CD4-positive, alpha-beta T cell (primary cell): Measurements from ENCODE around the gene SP9. TPM values are rescaled to one million over a fixed set of nuclear protein-coding genes. Genes with fewer than 3 reads are reported as not detected.
A peak's percentile ranks its signal among the peaks of the same experiment; 100 is the strongest.

Source experiments
- ATAC-seq: fragments of 200-7000 bp; cut with Tn5 transposase; one replicate; pipeline ENCODE4 v1.10.0; 2022; ENCODE audit warnings: mild to moderate bottlenecking; ENCODE audit not compliant: poor library complexity
- CTCF ChIA-PET: fragments of 350-600 bp; sonication (Branson Sonifier 250); formaldehyde crosslinking; loops from one replicate; lab custom pipeline; 2021; ENCODE audit warnings: antibody characterized with exemption, inconsistent platforms; lab: Charles Lee
- POLR2A ChIA-PET: fragments of 350-600 bp; sonication (Branson Sonifier 250); formaldehyde crosslinking; loops from one replicate; lab custom pipeline; 2021; ENCODE audit warnings: antibody characterized with exemption, inconsistent platforms; lab: Charles Lee
- DNase-seq, 14 experiments: peaks; one replicate each; pipeline ENCODE4 v3.0.0-alpha.2; 2013 to 2020; ENCODE audit warnings: mixed read lengths in 2 of 14
- H3K27ac ChIP-seq, 2 donors: one replicate each; pipeline versions ENCODE4 v1.5.1 to v1.7.0; 2013; ENCODE audit warnings: low read length in 2 of 2, low read depth in 1 of 2, mild to moderate bottlenecking in 1 of 2
- H3K27me3 ChIP-seq, 2 experiments: 1 replicate in 1 of 2; 2 replicates in 1 of 2; pipeline versions ENCODE4 v1.6.1 to v1.7.0; 2013; ENCODE audit warnings: low read length in 2 of 2, control low read depth in 1 of 2, mild to moderate bottlenecking in 1 of 2, moderate library complexity in 1 of 2; ENCODE audit not compliant: insufficient read depth in 2 of 2, control insufficient read depth in 1 of 2
- H3K36me3 ChIP-seq: one replicate; pipeline ENCODE4 v1.6.1; 2013; ENCODE audit warnings: low read length, control low read depth; ENCODE audit not compliant: insufficient read depth
- H3K4me1 ChIP-seq: one replicate; pipeline ENCODE4 v1.6.1; 2013; ENCODE audit warnings: low read length, control low read depth; ENCODE audit not compliant: insufficient read depth
- H3K4me3 ChIP-seq: one replicate; pipeline ENCODE4 v1.5.1; 2013; ENCODE audit warnings: mild to moderate bottlenecking, low read length, moderate library complexity
- H3K9me3 ChIP-seq, 2 experiments: 1 replicate in 1 of 2; 2 replicates in 1 of 2; pipeline versions ENCODE4 v1.6.1 to v1.7.0; 2013; ENCODE audit warnings: low read length in 2 of 2, mild to moderate bottlenecking in 2 of 2, control low read depth in 1 of 2, moderate library complexity in 1 of 2; ENCODE audit not compliant: control insufficient read depth in 1 of 2, insufficient read depth in 1 of 2
- H3K27ac Mint-ChIP-seq: one replicate; pipeline ENCODE4 v1.8.0; 2020; ENCODE audit warnings: mixed read lengths
- H3K27me3 Mint-ChIP-seq: one replicate; pipeline ENCODE4 v1.8.0; 2021; ENCODE audit warnings: mixed read lengths
- H3K36me3 Mint-ChIP-seq: one replicate; pipeline ENCODE4 v1.8.0; 2021; ENCODE audit warnings: low read depth, mixed read lengths
- H3K4me1 Mint-ChIP-seq: one replicate; pipeline ENCODE4 v1.8.0; 2021; ENCODE audit warnings: low read depth, mixed read lengths
- H3K4me3 Mint-ChIP-seq: one replicate; pipeline ENCODE4 v1.8.0; 2020; ENCODE audit warnings: mild to moderate bottlenecking, mixed read lengths
- H3K9me3 Mint-ChIP-seq: one replicate; pipeline ENCODE4 v1.8.0; 2020; ENCODE audit warnings: mixed read lengths
- CTCF ChIP-seq: fragments of 200-600 bp; IDR thresholded peaks from one replicate; pipeline ENCODE4 v1.8.0; 2022; ENCODE audit warnings: antibody characterized with exemption, mild to moderate bottlenecking
- intact Hi-C, 2 experiments: fragments of 100-400 bp; cut with DNase I in 1 of 2; cut with micrococcal nuclease in 1 of 2; formaldehyde crosslinking; loops; one replicate each; pipeline versions ENCODE4 v1.15.1 to v1.9.0; 2023 to 2025; cut with DNase I, micrococcal nuclease
- total RNA-seq, 174 experiments: library from RNA in 2 of 174; stranded (reverse) in 2 of 174; gene quantifications; one replicate each; pipeline ENCODE4 v1.2.3 and lab custom pipeline; 2021 to 2026

Gene SP9
- total RNA-seq, 2 experiments from 2014 or later, result not detected

DNA sequence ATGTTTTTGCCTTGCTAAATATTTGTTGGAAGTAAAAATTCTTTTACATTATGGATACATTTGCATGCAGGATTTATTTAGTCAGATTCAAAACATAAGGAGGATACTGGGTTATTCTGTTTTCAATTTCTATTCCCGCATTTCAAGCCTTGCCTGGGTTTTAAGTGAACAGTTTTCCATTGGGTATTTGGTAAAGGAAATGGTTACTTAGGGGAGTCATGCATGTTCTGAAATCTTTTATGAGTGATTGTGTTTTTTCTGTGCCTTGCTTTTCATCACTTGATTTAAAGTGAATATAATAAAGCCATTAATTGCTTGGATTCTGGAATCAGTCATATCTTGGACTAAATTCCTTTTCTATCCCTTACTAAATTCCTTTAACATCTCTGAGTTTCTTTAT lies 12.0 kb upstream of the SP9 start:
- peaks cover 20% of the 10 kb centered on the region for H3K4me1 ChIP-seq
- peaks cover 18% of the 10 kb centered on the region for H3K4me1 Mint-ChIP-seq
- H3K36me3 Mint-ChIP-seq, result no peaks in the 10 kb centered on the region
- intact Hi-C loops, result no loop called here
- peaks cover 53 to 56% of the 10 kb centered on the region in 2 experiments for H3K27me3 ChIP-seq
- ChIA-PET CTCF (no interaction called here), POLR2A (no interaction called here)
- peaks cover 0 to 16% of the 10 kb centered on the region in 2 experiments for H3K9me3 ChIP-seq
- H3K27ac ChIP-seq, result no peak overlapping the region
- H3K9me3 Mint-ChIP-seq, result no peaks in the 10 kb centered on the region
- H3K27me3 Mint-ChIP-seq, result peaks cover 92% of the 10 kb centered on the region
- H3K4me3 Mint-ChIP-seq, result no peak overlapping the region
- TF ChIP-seq CTCF, result no peak
- no peak overlapping the region for H3K27ac Mint-ChIP-seq
- H3K36me3 ChIP-seq, result no peaks in the 10 kb centered on the region
- DNase-seq (no peak), ATAC-seq (no peak)
- H3K4me3 ChIP-seq, result no peak overlapping the region

DNA sequence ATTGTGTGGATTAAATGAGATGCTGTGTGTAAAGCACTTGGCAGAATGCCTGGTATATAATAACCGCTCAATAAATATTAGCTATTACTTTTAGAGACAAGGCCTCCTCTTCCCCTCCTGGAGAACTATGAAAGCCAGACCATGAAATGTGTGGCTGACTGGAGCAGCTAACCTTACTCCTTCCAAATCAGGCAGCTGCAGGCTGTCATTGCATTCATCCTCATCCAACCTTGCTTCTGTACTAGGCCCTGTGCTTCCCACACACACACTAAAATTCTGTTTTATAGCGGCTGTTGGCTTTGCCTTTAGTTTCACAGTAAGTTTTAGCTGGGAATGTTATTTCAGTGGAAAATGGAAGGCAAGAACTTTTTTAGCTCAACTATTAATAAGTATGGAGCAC lies 10.2 kb upstream of the SP9 start:
- ATAC-seq (no peak), DNase-seq (no peak)
- TF ChIP-seq CTCF, result no peak
- H3K9me3 Mint-ChIP-seq, result no peaks in the 10 kb centered on the region
- Histone ChIP-seq H3K4me3 (no peak overlapping the region), H3K27ac (no peak overlapping the region), H3K36me3 (no peaks in the 10 kb centered on the region), H3K27me3 (peaks cover 62 to 69% of the 10 kb centered on the region in 2 experiments), H3K9me3 (peaks cover 0 to 25% of the 10 kb centered on the region in 2 experiments), H3K4me1 (peaks cover 31% of the 10 kb centered on the region)
- H3K27me3 Mint-ChIP-seq, result peaks cover 95% of the 10 kb centered on the region
- H3K36me3 Mint-ChIP-seq, result no peaks in the 10 kb centered on the region
- ChIA-PET CTCF (interaction anchor here (0.7 to 1.1 kb wide), 3 partner anchors 12 to 75 kb away, joined by 3 read pairs; no protein-coding TSS in a partner anchor), POLR2A (no interaction called here)
- intact Hi-C loops, result no loop called here
- H3K4me3 Mint-ChIP-seq, result no peak overlapping the region
- H3K27ac Mint-ChIP-seq, result no peak overlapping the region
- H3K4me1 Mint-ChIP-seq, result peaks cover 34% of the 10 kb centered on the region

DNA sequence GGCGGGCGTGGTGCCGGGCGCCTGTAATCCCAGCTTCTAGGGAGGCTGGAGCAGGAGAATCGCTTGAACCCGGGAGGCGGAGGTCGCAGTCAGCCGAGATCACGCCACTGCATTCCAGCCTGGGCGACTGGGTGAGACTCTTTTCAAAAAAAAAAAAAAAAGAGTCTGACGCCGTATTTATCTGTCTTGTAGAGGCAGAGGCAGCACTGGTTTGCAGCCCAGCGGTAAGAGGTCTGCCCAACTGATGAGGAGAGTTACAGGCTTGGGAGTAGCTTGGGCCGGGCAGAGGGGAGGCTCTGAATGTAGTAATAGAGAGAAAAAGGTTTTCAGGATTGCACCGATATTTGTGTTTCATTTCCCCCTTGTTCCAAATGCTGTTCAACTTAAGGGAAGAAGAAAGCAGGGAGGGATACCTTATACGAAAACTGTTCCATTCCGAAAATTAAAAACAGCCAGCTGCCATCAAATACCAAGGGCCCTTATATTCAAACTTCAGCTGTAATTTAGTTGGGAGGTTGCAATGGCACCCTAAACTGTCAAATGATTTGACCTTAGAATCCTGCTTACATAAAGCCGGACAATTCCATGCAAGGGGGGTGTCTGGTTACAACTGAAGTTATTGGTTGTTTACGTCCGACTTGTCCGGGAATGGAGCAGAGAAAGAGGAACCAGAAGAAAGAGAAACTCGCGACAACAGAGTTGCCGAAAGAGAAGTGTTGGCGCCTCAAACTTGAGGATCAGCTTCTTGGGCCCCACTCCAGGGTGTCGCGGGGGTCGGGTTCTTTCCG lies 9.2 kb upstream of the SP9 start:
- intact Hi-C loops, result loop anchor here in 1 of 2 experiments (5.0 kb wide), 1 partner anchor 78 kb away; the partner anchor contains the start of gene OLA1
- H3K27me3 ChIP-seq, result peaks cover 72 to 75% of the 10 kb centered on the region in 2 experiments

More for the DNA sequence above, 9.2 kb upstream of the SP9 start:
- Mint-ChIP-seq H3K27ac (no peak overlapping the region), H3K4me3 (peak overlapping the region; percentile 58), H3K4me1 (peaks cover 34% of the 10 kb centered on the region), H3K27me3 (peaks cover 97% of the 10 kb centered on the region), H3K9me3 (peaks cover under 1% of the 10 kb centered on the region), H3K36me3 (no peaks in the 10 kb centered on the region)
- DNase-seq (peak in 1 of 14 experiments; percentile 24), ATAC-seq (no peak)
- H3K4me3 ChIP-seq, result peak overlapping the region; percentile 47
- peaks cover 31% of the 10 kb centered on the region for H3K4me1 ChIP-seq
- no peaks in the 10 kb centered on the region for H3K36me3 ChIP-seq
- no peak for TF ChIP-seq CTCF
- ChIA-PET CTCF (interaction anchor here (1.0 to 2.0 kb wide), 3 partner anchors 11 to 16 kb away, joined by 3 to 7 read pairs (median 3); no protein-coding TSS in a partner anchor), POLR2A (no interaction called here)
- peaks cover 0 to 25% of the 10 kb centered on the region in 2 experiments for H3K9me3 ChIP-seq
- no peak overlapping the region for H3K27ac ChIP-seq
